Lung microvascular endothelial cell (primary cell): ENCODE measurements around the gene SF3B2. TPM values are rescaled to one million over a fixed set of nuclear protein-coding genes. Genes with fewer than 3 reads are reported as not detected.
"Not testable (repeated sequence)": the region's sequence is repeated elsewhere in the genome, so short reads cannot be mapped to it uniquely, and the experiment has no call there.

Experiments
- DNase-seq, 2 donors: peaks; one replicate each; pipeline versions ENCODE4 v3.0.0 to v3.0.0-alpha.2; 2010; ENCODE audit warnings: low read depth in 2 of 2
- total RNA-seq: library from RNA; depleted of rRNA; stranded (reverse); fragments of >200 nt; gene quantifications from 2 replicates; pipeline ENCODE4 v1.2.1, GENCODE V29; 2014

The SF3B2 gene
- total RNA-seq, 1 donor from 2014 or later = 63.5 TPM

GRCh38 chr11:66015936-66016792, 36.0 kb upstream of the SF3B2 start:
- DNase-seq = no peak

DNA sequence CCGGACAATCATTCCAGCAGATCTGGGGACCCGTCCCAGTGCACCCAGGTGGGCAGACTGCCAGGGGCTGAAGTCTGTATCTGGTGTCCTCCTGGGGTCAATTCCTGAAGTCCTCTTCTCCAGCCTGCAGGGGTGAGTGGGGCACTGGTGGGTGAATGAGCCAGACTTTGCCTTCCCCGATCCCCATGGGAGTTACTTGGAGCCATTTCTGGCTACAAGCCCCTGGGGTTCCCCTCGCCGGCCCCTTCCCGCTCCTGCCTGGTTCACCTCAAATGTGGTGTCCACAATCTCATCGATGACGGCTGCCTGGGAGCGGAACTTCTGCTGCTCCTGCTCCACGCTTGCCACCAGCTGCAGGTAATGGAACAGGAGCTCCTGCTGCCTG, 35.4 kb upstream of the SF3B2 start:
- no peak for DNase-seq

- no peak for DNase-seq
Observed at GRCh38 chr11:66017321-66017720, 34.8 kb upstream of the SF3B2 start.

DNA sequence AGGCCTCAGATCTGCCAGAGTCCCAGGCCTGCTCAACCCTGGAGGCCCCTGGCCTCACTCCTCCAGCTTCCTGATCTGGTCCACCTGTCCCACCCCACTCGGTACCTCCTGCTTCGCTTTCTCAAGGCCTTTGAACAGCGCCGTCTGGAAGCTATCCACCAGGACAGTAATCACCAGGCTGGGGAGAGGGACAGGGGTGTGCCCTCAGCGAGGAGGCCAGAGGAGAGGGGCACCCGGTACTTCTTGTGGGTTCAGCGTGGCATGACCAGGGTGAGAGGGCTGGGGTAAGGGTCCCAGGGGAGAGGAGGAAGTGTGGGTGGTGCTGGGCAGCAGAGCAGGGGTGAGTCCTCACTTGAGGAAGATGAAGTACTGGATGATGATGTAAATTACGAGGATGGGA, 32.0 kb upstream of the SF3B2 start:
- no peak for DNase-seq

DNA sequence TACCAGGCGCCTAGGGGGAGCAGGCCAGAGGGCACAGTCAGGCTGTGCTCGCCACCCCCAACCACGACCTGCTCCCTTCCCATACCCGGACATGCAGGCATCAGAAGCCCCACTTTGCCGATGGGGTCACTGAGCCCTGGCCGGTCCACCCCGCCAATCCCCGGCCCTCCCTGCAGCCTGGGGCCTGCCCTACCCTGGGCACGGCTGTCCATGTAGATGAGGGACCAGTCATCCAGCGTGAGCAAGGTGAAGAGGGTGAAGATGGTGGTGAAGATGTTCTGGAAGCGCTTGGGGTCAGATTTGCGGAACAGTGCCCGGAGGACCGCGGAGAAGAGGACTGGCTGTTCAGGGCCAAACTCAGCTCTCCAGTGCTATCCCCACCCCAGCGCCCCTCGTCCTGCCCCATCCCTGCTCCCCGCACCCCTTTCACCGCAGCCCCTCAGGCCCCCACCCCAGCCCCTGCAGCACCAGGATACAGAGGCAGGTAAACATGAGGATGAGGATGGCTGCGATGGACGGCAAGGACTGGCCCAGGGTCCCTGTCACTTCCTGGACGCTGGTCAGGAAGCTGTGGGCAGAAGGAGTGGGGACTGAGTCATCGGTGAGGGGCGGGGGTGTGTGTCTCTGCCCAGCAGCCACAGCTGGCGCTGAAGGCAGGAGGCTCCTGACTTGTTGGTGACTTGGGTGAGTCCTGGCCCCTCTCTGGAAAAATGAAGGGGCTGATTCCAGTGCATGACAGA, 31.4 kb upstream of the SF3B2 start:
- peak; percentile 72 to 85 for DNase-seq

DNA sequence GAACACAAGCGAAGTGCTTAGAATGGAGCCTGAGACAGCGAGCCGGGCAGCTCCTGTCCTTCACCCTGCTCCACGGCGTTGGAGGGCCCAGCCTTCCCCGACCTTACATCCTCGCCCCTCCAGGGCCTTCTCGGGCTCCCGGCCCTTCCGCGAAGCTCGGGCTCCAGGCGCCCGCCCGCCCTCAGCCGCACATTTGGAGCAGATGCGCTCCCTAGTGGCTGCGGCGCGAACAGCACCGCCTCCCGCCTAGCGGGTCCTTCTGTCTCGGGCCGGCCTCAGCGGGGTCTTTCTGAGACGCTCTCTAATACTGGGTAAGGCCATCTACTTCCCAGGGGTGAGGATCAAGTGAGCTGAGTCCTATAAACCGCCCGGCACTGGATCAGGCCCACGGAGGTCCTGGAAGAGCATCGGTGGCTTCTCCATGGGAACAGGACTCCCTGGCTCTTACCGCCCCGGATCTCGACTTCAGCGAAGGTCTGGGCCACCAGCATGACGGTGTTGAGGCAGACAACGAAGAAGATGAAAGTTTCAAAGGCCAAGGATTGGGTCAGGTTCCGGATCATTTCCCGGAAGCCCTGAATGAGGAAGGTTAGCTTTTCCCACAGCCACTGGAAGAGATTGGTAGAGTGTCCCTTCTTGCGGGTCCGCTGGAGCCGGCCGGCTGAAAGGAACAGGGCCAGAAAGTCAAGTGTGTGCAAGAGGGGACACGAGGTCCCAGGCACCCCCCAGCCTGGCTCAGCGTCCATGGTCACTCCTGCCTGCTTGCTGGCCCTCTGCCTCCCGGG, 29.6 kb upstream of the SF3B2 start:
- peak; percentile 60 to 66 for DNase-seq

DNA sequence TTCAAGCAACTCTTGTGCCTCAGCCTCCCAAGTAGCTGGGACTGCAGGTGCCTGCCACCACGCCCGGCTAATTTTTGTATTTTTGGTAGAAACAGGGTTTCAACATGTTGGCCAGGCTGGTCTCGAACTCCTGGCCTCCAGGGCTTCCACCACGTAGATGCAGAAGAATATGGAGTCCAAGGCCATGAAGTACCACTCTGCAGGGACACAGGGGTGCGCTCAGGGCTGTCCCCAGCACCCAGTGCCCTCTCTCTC, 29.1 kb upstream of the SF3B2 start:
- DNase-seq = not testable (repeated sequence)

DNA sequence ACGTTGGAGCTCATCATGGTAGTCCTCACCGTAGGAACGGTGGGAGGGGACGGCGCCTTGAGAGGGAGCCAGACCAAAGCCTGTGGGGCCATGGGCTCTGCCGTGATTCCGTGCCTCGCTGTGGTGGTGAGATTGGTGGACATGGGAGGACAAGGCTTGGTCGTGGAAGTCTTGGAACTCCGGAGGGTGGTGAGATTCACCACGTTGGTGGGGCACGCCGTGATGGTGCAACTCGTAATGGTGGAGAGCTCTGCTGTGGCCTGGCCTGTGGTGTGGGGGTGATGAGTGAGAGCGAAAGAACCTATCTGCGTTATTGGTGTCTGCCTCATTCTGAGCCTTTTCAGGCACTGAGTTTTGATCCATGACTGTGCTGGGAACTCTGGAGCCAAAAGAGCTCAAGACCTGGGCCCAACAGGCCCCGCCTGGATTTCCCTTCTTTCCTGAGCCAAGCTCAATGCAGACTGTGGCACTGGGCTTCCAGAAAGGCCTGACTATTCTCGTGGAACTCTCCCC, 26.1 kb upstream of the SF3B2 start, which contains the start of gene CATSPER1:
CATSPER1 (minus strand) TSS at position 463 of the 513 bp plus-strand sequence; CDS start at position 363, 100 bp downstream.
- DNase-seq = no peak

GRCh38 chr11:66032957-66033735, 19.0 kb upstream of the SF3B2 start:
- no peak for DNase-seq

DNA sequence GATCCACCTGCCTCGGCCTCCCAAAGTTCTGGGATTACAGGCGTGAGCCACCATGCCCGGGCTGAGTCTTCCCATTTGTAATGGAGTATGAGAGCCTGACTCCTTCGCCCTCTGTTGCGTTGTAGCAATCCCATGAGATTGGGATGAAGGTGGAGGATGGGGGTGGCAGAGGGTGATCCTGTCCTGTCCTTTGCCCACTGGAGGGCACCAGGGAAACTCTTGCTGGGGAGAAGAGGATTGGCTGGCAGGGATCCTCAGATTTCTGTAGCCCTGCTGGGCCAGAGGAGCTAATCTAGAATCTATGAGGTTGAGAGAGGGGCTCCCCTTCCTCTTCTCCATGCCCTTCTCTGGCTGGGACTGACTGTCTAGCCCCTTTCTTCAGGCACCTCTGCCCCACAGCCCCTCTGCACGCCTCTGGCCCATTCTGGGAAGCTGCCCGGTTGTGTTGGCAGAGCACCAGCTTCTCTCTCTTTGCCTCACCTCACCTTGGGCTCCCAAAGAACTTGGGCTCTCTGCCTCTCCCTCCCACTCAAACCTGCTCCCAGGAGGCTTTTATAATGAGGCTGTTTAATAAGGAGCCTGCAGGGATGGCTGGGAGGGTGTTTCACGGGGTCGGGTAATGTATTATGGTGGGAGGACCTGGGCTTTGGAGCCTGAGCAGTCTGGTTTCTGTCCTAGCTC, 16.4 kb upstream of the SF3B2 start:
- DNase-seq = no peak

- no peak for DNase-seq
Observed at GRCh38 chr11:66036334-66036710, 15.8 kb upstream of the SF3B2 start.

- DNase-seq = no peak
Observed at GRCh38 chr11:66037327-66037726, 14.8 kb upstream of the SF3B2 start.

DNA sequence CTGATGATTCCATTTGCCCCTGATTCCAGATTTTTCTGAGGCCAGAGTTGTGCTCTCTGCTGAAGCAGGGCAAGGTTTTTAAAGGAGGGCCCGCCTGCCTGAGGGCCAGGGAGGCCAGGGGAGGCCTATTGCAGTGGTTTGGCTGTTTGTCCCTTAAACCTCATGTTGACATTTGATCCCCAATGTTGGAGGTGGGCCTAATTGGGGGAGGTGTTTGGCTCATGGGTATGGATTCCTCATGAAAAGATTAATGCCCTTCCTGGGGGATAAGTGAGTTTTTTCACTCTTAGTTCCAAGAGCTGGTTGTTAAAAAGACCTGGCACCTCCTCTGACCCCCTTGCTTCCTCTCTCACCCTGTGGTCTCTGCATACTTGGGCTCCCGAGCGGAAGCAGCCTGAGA, 12.4 kb upstream of the SF3B2 start:
- DNase-seq = no peak

GRCh38 chr11:66042227-66042995, 9.8 kb upstream of the SF3B2 start:
- no peak for DNase-seq

DNA sequence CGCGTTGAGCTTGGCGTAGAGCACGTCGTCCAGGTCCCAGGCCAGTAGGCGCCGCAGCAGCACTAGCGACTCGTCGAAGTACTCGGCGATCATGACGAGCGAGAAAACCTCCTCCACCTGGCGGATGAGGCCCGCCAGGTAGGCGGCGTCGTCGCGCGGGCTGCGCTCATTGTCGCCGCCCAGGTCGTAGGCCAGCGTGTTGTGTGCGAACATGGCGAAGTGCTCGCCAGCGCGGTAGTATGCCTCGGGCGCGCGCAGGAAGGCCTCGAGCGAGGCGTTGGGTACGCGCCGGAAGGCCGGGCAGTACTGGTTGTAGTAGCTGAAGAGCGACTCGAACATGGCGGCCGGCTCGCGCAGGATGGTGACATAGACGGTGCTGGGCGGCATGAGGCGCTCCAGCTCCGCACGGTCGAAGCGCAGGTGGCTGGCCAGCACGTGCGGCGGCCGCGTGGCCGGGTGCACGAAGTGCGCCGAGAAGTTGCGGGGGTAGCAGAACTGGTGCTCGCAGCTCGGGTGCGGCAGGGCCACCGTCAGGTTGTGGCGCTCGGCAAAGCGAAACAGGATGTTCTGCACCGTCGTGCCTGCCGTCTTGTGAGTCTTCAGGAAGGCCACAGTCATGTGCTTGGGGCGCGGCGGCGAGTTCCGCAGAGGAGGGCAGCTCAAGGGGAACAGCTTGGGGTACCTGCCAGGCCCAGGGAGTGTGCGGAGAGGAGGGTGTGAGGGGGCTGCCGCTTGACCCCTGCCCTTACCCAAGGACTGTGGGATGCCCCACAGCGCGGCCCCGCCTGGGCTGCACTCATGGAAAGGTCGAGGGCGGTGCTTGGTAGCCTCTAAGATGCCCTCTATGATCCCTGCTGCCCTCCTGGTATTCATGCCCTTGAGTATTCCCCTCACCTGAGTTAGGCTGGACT, 8.9 kb upstream of the SF3B2 start:
- DNase-seq = no peak

- no peak for DNase-seq
Observed at GRCh38 chr11:66044757-66045156, 7.4 kb upstream of the SF3B2 start.

DNA sequence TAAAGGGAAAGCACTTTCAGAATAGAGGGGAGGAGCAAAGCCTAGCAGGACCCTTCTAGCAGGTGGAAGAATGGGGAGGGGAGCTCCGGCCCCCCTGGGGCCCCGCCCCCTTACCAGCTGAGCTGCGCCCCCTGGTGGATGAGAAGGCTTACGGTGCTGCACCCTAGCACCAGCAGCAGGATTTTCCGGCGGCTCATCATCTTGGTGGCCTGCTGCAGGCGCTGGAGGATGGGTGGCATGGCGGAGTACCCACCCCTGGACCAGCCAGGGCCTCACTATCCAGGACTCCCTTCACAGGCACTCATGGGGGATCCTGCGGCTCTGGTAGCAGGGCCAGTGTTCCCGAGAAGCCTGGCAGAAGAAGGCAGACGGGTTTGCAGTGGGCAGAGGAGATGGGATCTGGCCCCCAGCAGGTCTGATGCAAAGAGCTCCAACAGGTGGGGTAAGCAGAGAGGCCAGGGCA, 7.0 kb upstream of the SF3B2 start:
- DNase-seq = peak; percentile 79 to 88

- DNase-seq = no peak
Observed at GRCh38 chr11:66046901-66047300, 5.3 kb upstream of the SF3B2 start.
